Lower leg skin (tissue), 4 donors: ENCODE results near the gene ASB14. TPM values are rescaled to one million over a fixed set of nuclear protein-coding genes. Genes with fewer than 3 reads are reported as not detected.
A peak's percentile ranks its signal among the peaks of the same experiment; 100 is the strongest.

Source experiments
- DNase-seq, 2 donors: peaks; one replicate each; pipeline ENCODE4 v3.0.0-alpha.2; 2019; ENCODE audit warnings: low spot score in 2 of 2
- H3K4me3 ChIP-seq: fragments of 200-600 bp; sonication (generic); 2 replicates; pipeline ENCODE4 v1.5.1; 2017; ENCODE audit warnings: mild to moderate bottlenecking, low read depth; ENCODE audit not compliant: poor library complexity, severe bottlenecking
- CTCF ChIP-seq, 3 donors: fragments of 450-650 bp; IDR thresholded peaks; one replicate each; pipeline ENCODE4 v1.5.1; 2016; ENCODE audit warnings: antibody characterized with exemption in 3 of 3, mild to moderate bottlenecking in 3 of 3, moderate library complexity in 2 of 3
- POLR2A ChIP-seq, 2 donors: fragments of 450-650 bp; IDR thresholded peaks; one replicate each; pipeline ENCODE4 v1.6.1; 2016 to 2017; ENCODE audit warnings: antibody characterized with exemption in 2 of 2, mild to moderate bottlenecking in 1 of 2, moderate library complexity in 1 of 2
- WGBS, 2 donors: methylation state at CpG; one replicate each; pipeline ENCODE4 v1.1.5; 2018; 5-methylcytosine and 5-hydroxymethylcytosine counted together
- intact Hi-C: fragments of 100-400 bp; cut with DNase I; formaldehyde crosslinking; loops from one replicate; pipeline ENCODE4 v1.15.0; 2023; ENCODE audit warnings: low total_unique reads
- total RNA-seq, 4 donors: library from RNA; depleted of rRNA; stranded (reverse); fragments of >200 nt; gene quantifications; one replicate each; pipeline ENCODE4 v1.1.0, GENCODE V29; 2016

Gene ASB14
- total RNA-seq, 4 donors from 2014 or later: not detected

GRCh38 chr3:57268416-57268815, 24.1 kb downstream of the ASB14 start:
- intact Hi-C loops: no loop called here
- WGBS, 2 donors: 81 to 84% methylated on average over 1 of the region's 1 CpG
- TF ChIP-seq CTCF (IDR thresholded peaks at IDR 0.05) (no peak), POLR2A (IDR thresholded peaks at IDR 0.05) (no peak)
- DNase-seq: no peak
- H3K4me3 ChIP-seq: no peak overlapping the region

DNA sequence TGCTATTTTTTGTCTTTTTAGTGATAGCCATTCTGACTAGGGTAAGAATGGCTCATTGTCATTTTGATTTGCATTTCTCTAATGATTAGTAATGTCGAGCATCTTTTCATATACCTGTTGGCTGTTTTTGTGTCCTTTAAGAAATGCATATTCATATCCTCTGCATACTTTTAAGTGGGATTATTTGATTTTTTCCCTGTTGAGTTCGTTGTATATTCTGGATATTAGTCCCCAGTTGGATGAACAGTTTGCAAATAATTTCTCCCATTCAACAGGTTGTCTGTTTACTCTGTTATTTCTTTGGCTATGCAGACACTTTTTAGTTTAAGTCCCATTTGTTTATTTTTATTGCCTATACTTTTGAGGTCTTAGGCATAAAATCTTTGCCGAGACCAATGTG, 30.6 kb downstream of the ASB14 start:
- WGBS, 2 donors: 90 to 98% methylated on average over 3 of the region's 3 CpGs
- DNase-seq: no peak
- H3K4me3 ChIP-seq: no peak overlapping the region
- no peak for TF ChIP-seq POLR2A (IDR thresholded peaks at IDR 0.05)
- TF ChIP-seq CTCF (IDR thresholded peaks at IDR 0.05): no peak
- intact Hi-C loops: no loop called here

DNA sequence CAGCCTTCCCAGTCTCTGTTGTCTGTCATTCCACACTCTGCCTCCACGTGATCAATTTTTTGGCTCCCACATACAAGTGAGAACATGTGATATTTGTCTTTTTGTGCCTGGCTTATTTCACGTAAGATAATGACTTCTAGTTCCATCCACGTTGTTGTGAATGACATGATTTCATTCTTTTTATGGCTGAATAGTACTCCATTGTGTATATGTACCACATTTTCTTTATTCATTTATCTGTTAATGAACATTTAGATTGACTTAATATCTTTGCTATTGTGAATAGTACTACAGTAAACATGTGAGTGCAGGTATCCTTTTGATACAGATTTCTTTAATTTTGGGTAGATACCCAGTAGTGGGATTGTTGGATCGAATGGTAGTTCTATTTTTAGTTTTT, 31.4 kb downstream of the ASB14 start:
- TF ChIP-seq POLR2A (IDR thresholded peaks at IDR 0.05): no peak
- no peak for TF ChIP-seq CTCF (IDR thresholded peaks at IDR 0.05)
- intact Hi-C loops: no loop called here

GRCh38 chr3:57257678-57258077, 34.8 kb downstream of the ASB14 start:
- DNase-seq: no peak
- no peak overlapping the region for H3K4me3 ChIP-seq
- TF ChIP-seq POLR2A (IDR thresholded peaks at IDR 0.05): no peak
- TF ChIP-seq CTCF (IDR thresholded peaks at IDR 0.05): no peak
- intact Hi-C loops: no loop called here

More for the DNA sequence above, 31.4 kb downstream of the ASB14 start:
- 93 to 96% methylated on average over 4 of the region's 4 CpGs for WGBS, 2 donors
- H3K4me3 ChIP-seq: no peak overlapping the region
- no peak for DNase-seq

- H3K4me3 ChIP-seq: no peak overlapping the region
- intact Hi-C loops: no loop called here
- WGBS, 2 donors: 83 to 95% methylated on average over 3 of the region's 3 CpGs
- TF ChIP-seq CTCF (IDR thresholded peaks at IDR 0.05) (no peak), POLR2A (IDR thresholded peaks at IDR 0.05) (no peak)
- no peak for DNase-seq
Observed at GRCh38 chr3:57256844-57257243, 35.6 kb downstream of the ASB14 start.

- intact Hi-C loops: no loop called here
- DNase-seq: peak in 1 of 2 donors; percentile 46
- TF ChIP-seq CTCF (IDR thresholded peaks at IDR 0.05) (no peak), POLR2A (IDR thresholded peaks at IDR 0.05) (no peak)
- no peak overlapping the region for H3K4me3 ChIP-seq
- 59 to 73% methylated on average over 1 of the region's 1 CpG for WGBS, 2 donors
Observed at GRCh38 chr3:57252404-57252803, 40.1 kb downstream of the ASB14 start.
